Hepatocyte (in vitro differentiated cells): ENCODE results near the gene SEMA4A.

Experiments
- EZH2phosphoT487 ChIP-seq: fragments of 200-600 bp; sonication (generic); IDR thresholded peaks from one replicate; pipeline ENCODE4 v1.6.1; 2018; ENCODE audit warnings: antibody characterized with exemption, mild to moderate bottlenecking, low read depth, moderate library complexity; ENCODE audit not compliant: unreplicated experiment, severe bottlenecking
- TF ChIP-seq, protein P1 (sequence below): fragments of 200-600 bp; sonication (generic); IDR thresholded peaks from 2 replicates; pipeline ENCODE4 v1.5.1; 2016; ENCODE audit warnings: antibody characterized with exemption, mild to moderate bottlenecking; ENCODE audit not compliant: poor library complexity

DNA sequence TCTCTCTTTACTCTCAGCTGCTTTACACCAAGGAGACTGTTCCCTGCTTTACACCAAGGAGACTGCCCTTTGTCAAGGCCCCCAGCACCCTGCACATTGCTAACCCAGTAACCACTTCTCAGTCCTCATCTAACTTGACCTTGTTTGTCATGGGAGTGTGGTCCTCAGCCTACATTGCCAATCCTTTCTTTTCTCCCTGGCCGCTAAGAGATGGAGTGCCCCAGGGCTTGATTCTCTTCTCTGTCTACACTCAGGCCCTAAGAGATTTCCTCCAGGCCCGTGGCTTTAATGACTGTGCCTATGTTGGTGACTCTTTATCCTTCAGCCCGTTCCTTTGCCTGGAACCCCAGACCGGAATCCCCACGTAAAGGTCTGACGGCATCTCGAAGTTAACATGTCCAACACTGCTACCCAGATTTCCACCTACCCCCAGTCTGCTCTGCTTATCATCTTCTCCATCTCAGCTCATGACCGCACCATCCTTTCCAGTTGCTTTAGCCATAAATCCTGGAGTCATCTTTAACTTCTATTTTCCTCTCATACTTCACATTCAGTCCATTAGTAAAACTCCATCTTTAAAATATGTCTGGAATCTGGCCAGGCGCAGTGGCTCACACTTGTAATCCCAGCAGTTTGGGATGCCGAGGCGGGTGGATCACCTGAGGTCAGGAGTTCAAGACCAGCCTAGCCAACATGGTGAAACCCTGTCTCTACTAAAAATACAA, 9.5 kb upstream of the SEMA4A start:
- TF ChIP-seq, protein P1, sequence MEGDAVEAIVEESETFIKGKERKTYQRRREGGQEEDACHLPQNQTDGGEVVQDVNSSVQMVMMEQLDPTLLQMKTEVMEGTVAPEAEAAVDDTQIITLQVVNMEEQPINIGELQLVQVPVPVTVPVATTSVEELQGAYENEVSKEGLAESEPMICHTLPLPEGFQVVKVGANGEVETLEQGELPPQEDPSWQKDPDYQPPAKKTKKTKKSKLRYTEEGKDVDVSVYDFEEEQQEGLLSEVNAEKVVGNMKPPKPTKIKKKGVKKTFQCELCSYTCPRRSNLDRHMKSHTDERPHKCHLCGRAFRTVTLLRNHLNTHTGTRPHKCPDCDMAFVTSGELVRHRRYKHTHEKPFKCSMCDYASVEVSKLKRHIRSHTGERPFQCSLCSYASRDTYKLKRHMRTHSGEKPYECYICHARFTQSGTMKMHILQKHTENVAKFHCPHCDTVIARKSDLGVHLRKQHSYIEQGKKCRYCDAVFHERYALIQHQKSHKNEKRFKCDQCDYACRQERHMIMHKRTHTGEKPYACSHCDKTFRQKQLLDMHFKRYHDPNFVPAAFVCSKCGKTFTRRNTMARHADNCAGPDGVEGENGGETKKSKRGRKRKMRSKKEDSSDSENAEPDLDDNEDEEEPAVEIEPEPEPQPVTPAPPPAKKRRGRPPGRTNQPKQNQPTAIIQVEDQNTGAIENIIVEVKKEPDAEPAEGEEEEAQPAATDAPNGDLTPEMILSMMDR, result no peak
- TF ChIP-seq EZH2phosphoT487, result no peak
